ENCODE results near the gene PIKFYVE. TPM values are rescaled to one million over a fixed set of nuclear protein-coding genes. Genes with fewer than 3 reads are reported as not detected.

Gene PIKFYVE
- total and polyA plus RNA-seq, 4 donors, result 5.5 to 42.6 (median 19.4) TPM

DNA sequence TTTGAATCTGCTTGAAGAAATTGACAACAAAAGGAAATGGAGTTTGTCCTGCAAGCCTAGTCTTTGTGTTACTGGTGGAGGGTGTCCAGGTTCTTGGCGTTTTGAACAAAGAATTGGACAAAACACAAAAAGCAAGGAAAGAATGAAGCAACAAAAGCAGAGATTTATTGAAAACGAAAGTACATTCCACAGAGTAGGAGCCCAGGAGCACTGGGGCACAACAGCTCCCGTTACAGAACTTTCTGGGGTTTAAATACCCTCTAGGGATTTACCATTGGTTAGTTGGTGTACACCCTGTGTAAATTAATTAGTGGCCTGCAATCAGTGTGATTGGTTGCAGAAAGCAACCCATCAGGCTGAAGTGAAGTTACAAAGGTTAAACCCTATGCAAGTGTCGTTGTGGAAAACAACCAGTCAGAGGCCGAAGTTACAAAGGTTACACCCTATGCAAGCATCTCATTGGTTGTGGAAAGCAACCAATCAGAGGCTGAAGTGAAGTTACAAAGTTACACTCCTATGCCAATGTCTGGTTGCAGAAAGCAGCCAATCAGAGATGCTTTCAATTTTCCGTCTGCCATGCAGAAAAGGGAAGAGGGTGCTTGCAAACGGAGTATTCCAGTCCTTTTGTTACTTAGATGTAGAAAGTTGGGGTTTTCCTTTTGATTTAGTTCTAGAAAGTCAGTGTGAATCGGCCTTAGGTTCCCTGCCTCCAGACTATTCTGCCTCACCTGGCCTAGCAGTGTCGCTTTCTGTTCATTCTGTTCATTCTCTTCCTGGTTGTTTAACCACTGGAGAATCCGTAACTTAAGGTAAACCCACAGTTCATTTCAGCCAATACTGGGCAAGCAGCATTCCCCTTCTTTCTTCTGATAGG, 92.9 kb downstream of the PIKFYVE start:
- Histone ChIP-seq H3K27me3 (ENCODE audit: control insufficient read depth in 1 of 2, insufficient read depth in 2 of 2, low read length in 1 of 2) (no peaks in the 10 kb centered on the region), H3K4me3 (ENCODE audit: low read length in 2 of 2) (no peak overlapping the region), H3K4me1 (ENCODE audit: control insufficient read depth in 1 of 2, insufficient read depth in 2 of 2, low read length in 2 of 2) (no peaks in the 10 kb centered on the region), H3K9me3 (ENCODE audit: control insufficient read depth, low read length) (no peaks in the 10 kb centered on the region), H3K36me3 (ENCODE audit: control insufficient read depth in 1 of 2, insufficient read depth in 2 of 2, low read length in 1 of 2) (peaks cover 3 to 6% of the 10 kb centered on the region in 2 donors), H3K27ac (ENCODE audit: low read depth in 1 of 2, low read length in 2 of 2) (no peak overlapping the region)
- 70 to 72% methylated on average over 10 of the region's 10 CpGs for WGBS, 2 donors
- no peak for DNase-seq
- no peak for ATAC-seq (ENCODE audit: low FRiP score)
- intact Hi-C loops (cut with DNase I), result no loop called here

DNA sequence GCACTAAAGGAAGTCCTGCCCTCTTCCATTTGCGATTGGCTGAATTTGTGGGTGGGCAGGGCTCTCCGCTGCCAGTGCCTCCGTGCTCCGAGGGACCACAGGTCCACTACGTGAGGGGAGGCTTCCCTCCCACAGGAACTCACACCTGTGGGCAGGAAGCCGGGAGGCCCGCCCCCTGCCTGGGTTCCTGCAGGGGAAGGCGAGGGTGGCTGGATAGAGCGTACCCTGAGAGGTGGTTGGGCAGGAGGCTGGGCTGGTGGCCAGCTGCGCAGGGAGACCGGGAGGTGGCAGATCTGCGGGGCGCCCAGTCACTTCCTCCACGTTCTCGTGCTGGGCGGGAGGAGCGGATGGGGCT, 93.6 kb downstream of the PIKFYVE start:
- DNase-seq (peak in 1 of 2 donors; percentile 52), ATAC-seq (ENCODE audit: low FRiP score) (no peak)
- intact Hi-C loops (cut with DNase I), result no loop called here
- H3K27me3 ChIP-seq (ENCODE audit: control insufficient read depth in 1 of 2, insufficient read depth in 2 of 2, low read length in 1 of 2), result no peaks in the 10 kb centered on the region
- H3K4me3 ChIP-seq (ENCODE audit: low read length in 2 of 2), result no peak overlapping the region
- no peaks in the 10 kb centered on the region for H3K9me3 ChIP-seq (ENCODE audit: control insufficient read depth, low read length)
- WGBS, 2 donors, result 92 to 95% methylated on average over 17 of the region's 17 CpGs
- no peaks in the 10 kb centered on the region for H3K4me1 ChIP-seq (ENCODE audit: control insufficient read depth in 1 of 2, insufficient read depth in 2 of 2, low read length in 2 of 2)
- no peak overlapping the region for H3K27ac ChIP-seq (ENCODE audit: low read depth in 1 of 2, low read length in 2 of 2)
- H3K36me3 ChIP-seq (ENCODE audit: control insufficient read depth in 1 of 2, insufficient read depth in 2 of 2, low read length in 1 of 2), result peaks cover 3 to 6% of the 10 kb centered on the region in 2 donors

DNA sequence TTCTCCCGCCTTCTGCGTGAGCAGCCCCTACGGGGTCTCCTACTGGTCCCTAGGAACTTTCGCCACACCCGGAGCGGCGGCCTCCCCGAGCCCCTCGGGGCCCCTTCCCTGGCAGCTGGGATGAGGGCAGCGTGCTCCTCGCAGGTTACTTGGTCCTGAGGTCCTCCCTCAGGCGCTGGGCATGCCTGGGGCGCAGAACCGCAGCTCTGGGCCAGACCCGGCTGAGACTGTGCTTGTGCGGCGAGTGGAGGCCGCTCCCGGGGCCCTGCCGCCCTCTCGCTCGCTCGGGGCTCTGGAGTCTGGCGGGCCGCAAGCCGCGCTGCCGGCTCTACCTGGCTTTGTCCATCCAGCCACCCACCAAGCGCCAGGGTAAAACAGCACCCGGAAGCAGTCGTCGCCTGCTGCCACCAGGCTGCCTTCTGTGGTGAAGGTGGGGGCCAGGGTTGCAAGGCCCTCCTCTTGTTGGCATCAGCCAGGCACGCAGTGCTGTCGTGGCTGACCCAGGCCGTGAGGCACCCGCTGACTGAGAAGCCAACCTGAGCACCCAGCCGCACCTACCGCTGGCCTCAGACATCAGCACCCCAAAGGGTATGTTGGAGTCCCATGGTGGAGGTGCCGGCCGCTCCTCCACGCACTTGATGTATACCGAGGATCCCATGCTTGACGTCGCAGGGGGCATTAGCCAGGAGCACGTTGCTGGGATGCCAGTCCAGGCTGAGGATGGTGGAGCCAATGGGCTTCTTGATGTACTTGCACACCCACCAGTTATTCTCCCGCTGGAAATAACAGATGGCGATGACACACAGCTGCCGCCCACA, 94.4 kb downstream of the PIKFYVE start:
- Histone ChIP-seq H3K36me3 (ENCODE audit: control insufficient read depth in 1 of 2, insufficient read depth in 2 of 2, low read length in 1 of 2) (no peaks in the 10 kb centered on the region), H3K4me1 (ENCODE audit: control insufficient read depth in 1 of 2, insufficient read depth in 2 of 2, low read length in 2 of 2) (no peaks in the 10 kb centered on the region), H3K9me3 (ENCODE audit: control insufficient read depth, low read length) (no peaks in the 10 kb centered on the region), H3K27me3 (ENCODE audit: control insufficient read depth in 1 of 2, insufficient read depth in 2 of 2, low read length in 1 of 2) (no peaks in the 10 kb centered on the region), H3K27ac (ENCODE audit: low read depth in 1 of 2, low read length in 2 of 2) (no peak overlapping the region), H3K4me3 (ENCODE audit: low read length in 2 of 2) (no peak overlapping the region)
- intact Hi-C loops (cut with DNase I), result no loop called here
- ATAC-seq (ENCODE audit: low FRiP score), result peak; percentile 33
- 94% methylated on average over 48 of the region's 48 CpGs for WGBS, 2 donors
- DNase-seq, result peak in 1 of 2 donors; percentile 73

DNA sequence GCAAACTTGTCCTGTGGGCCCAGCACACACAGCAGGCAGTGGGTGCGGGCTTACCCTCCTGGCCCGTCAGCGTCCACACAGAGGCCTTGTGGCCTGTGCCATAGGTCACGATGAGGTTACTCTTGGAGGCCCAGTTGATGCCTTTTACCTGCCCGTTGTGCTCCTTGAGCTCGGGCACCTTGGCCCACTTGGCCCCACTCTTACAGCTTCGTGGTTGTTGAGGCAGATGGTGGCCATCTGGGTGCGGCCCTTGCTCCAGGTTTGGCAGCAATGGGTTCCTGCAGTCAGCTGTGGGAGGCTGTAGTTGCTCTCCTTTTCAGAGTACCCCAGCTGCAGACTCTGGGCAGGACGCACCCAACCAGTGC, 95.0 kb downstream of the PIKFYVE start:
- Histone ChIP-seq H3K36me3 (ENCODE audit: control insufficient read depth in 1 of 2, insufficient read depth in 2 of 2, low read length in 1 of 2) (no peaks in the 10 kb centered on the region), H3K4me3 (ENCODE audit: low read length in 2 of 2) (no peak overlapping the region), H3K9me3 (ENCODE audit: control insufficient read depth, low read length) (no peaks in the 10 kb centered on the region), H3K4me1 (ENCODE audit: control insufficient read depth in 1 of 2, insufficient read depth in 2 of 2, low read length in 2 of 2) (no peaks in the 10 kb centered on the region), H3K27me3 (ENCODE audit: control insufficient read depth in 1 of 2, insufficient read depth in 2 of 2, low read length in 1 of 2) (no peaks in the 10 kb centered on the region), H3K27ac (ENCODE audit: low read depth in 1 of 2, low read length in 2 of 2) (no peak overlapping the region)
- ATAC-seq (ENCODE audit: low FRiP score), result no peak
- DNase-seq, result no peak
- intact Hi-C loops (cut with DNase I), result no loop called here
- WGBS, 2 donors, result 96 to 98% methylated on average over 9 of the region's 9 CpGs

DNA sequence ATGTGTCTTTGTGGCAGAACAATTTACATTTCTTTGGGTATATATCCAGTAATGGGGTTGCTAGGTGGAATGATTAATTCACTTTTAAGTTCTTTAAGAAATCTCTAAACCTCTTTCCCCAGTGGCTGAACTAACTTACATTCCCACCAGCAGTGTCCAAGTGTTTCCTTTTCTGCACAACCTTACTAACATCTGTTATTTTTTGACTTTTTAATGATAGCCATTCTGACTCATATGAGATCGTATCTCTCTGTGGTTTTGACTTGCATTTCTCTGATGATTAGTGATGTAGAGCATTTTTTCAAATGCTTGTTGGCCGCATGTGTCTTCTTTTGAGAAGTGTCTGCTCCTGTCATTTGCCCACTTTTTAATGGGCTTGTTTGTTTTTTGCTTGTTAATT, 97.4 kb downstream of the PIKFYVE start:
- no peak for ATAC-seq (ENCODE audit: low FRiP score)
- H3K9me3 ChIP-seq (ENCODE audit: control insufficient read depth, low read length), result no peaks in the 10 kb centered on the region
- H3K36me3 ChIP-seq (ENCODE audit: control insufficient read depth in 1 of 2, insufficient read depth in 2 of 2, low read length in 1 of 2), result no peaks in the 10 kb centered on the region
- H3K4me1 ChIP-seq (ENCODE audit: control insufficient read depth in 1 of 2, insufficient read depth in 2 of 2, low read length in 2 of 2), result no peaks in the 10 kb centered on the region
- no peaks in the 10 kb centered on the region for H3K27me3 ChIP-seq (ENCODE audit: control insufficient read depth in 1 of 2, insufficient read depth in 2 of 2, low read length in 1 of 2)
- WGBS, 2 donors, result 65% methylated on average over 2 of the region's 2 CpGs
- intact Hi-C loops (cut with DNase I), result no loop called here
- no peak overlapping the region for H3K4me3 ChIP-seq (ENCODE audit: low read length in 2 of 2)
- DNase-seq, result no peak
- no peak overlapping the region for H3K27ac ChIP-seq (ENCODE audit: low read depth in 1 of 2, low read length in 2 of 2)

DNA sequence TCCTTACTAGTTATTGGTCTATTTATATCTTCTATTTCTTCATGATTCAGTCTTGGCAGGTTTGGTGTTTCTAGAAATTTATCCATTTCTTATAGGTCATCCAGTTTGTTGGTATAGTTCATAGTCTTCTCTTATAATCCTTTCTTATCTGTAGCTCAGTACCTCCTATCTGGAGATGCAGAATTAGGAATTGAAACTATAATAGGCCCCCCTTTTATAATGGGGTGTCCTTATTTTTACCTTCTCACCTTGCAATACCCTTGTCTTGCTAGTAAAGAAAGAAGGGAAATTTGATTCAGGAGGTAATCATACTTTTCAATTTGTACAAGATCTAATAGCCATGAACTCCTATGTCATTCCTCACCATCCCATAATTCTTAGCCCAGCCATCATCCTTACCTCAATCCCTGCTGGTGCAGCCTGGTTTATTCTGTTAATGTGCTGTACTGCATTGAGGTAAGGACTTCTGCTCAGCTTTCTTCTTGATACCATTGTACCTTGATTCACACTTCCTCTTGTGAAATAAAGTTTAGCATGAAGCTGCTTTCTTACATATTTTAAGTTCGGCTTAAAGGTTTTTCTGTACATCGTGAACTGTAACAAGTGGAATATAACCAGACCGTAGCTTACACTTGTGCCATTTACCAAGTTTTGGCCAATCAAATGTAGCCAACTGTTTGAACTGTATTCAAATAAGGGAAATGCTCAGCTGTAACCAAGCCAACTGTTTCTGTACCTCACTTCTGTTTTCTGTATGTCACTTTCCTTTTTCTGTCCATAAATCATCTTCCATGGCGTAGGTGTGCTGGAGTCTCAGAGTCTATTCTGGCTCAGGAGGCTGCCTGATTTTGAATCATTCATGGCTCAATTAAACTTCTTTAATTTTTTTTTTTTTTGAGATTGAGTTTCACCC, 100.4 kb downstream of the PIKFYVE start:
- 89% methylated on average over 4 of the region's 4 CpGs for WGBS, 2 donors
- DNase-seq, result no peak
- intact Hi-C loops (cut with DNase I), result no loop called here
- Histone ChIP-seq H3K27ac (ENCODE audit: low read depth in 1 of 2, low read length in 2 of 2) (no peak overlapping the region), H3K4me3 (ENCODE audit: low read length in 2 of 2) (no peak overlapping the region), H3K36me3 (ENCODE audit: control insufficient read depth in 1 of 2, insufficient read depth in 2 of 2, low read length in 1 of 2) (no peaks in the 10 kb centered on the region), H3K4me1 (ENCODE audit: control insufficient read depth in 1 of 2, insufficient read depth in 2 of 2, low read length in 2 of 2) (peaks cover 0 to 3% of the 10 kb centered on the region in 2 donors), H3K27me3 (ENCODE audit: control insufficient read depth in 1 of 2, insufficient read depth in 2 of 2, low read length in 1 of 2) (no peaks in the 10 kb centered on the region), H3K9me3 (ENCODE audit: control insufficient read depth, low read length) (no peaks in the 10 kb centered on the region)
- no peak for ATAC-seq (ENCODE audit: low FRiP score)

DNA sequence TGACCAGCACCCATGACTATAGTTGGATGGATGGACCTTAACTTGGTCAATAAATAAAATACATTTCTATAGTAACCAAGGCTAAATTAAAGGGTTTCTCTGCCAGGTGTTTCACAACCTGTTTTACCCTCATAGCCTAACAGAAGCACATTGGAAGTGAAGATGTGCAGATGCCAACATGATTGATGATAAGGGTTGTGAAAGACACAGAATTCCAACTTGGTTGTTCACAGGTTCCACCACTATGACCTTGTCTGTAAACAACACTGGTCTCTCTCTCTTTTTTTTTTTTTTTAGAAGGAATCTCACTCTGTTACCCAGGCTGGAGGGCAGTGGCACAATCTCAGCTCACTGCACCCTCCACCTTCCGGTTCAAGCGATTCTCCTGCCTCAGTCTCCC, 103.0 kb downstream of the PIKFYVE start:
- intact Hi-C loops (cut with DNase I), result no loop called here
- no peak for DNase-seq
- Histone ChIP-seq H3K27me3 (ENCODE audit: control insufficient read depth in 1 of 2, insufficient read depth in 2 of 2, low read length in 1 of 2) (no peaks in the 10 kb centered on the region), H3K4me1 (ENCODE audit: control insufficient read depth in 1 of 2, insufficient read depth in 2 of 2, low read length in 2 of 2) (peaks cover 0 to 3% of the 10 kb centered on the region in 2 donors), H3K27ac (ENCODE audit: low read depth in 1 of 2, low read length in 2 of 2) (no peak overlapping the region), H3K36me3 (ENCODE audit: control insufficient read depth in 1 of 2, insufficient read depth in 2 of 2, low read length in 1 of 2) (no peaks in the 10 kb centered on the region), H3K4me3 (ENCODE audit: low read length in 2 of 2) (no peak overlapping the region), H3K9me3 (ENCODE audit: control insufficient read depth, low read length) (no peaks in the 10 kb centered on the region)
- ATAC-seq (ENCODE audit: low FRiP score), result no peak
- 97% methylated on average over 2 of the region's 2 CpGs for WGBS, 2 donors

DNA sequence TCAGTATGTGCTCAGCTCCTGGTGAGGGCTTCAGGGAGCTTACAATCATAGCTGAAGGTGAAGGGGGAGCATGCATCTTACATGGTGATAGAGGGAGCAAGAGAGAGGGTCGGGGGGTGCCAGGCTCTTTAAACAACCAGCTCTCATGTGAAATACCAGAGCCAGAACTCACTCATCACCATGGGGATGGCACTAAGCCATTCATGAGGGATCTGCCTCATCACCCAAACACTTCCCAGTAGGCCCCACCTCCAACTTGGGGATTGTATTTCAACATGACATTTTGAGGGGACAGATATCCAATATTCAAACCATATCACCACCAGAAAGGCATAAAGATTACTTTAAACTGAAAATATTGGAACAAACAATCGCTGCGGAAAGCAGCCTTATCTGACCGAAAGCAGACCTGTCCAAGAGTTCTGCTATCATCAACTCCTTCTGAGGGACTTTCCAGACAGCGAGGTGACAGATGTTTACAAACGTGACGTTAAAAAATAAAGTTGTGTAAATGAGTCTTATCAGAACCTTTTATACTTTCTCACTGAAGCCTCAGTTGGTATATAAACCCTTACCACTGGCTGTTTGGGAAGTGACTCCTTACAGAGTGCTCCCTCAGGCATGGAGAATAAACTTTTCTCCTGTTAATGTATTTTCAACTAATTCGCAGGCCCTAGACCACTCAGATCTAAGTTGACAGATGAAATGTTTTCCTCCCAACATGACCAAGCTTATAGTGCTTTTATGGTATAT, 105.0 kb downstream of the PIKFYVE start:
- DNase-seq (no peak), ATAC-seq (ENCODE audit: low FRiP score) (no peak)
- intact Hi-C loops (cut with DNase I), result no loop called here
- Histone ChIP-seq H3K27ac (ENCODE audit: low read depth in 1 of 2, low read length in 2 of 2) (no peak overlapping the region), H3K4me1 (ENCODE audit: control insufficient read depth in 1 of 2, insufficient read depth in 2 of 2, low read length in 2 of 2) (peaks cover 0 to 3% of the 10 kb centered on the region in 2 donors), H3K9me3 (ENCODE audit: control insufficient read depth, low read length) (no peaks in the 10 kb centered on the region), H3K27me3 (ENCODE audit: control insufficient read depth in 1 of 2, insufficient read depth in 2 of 2, low read length in 1 of 2) (no peaks in the 10 kb centered on the region), H3K4me3 (ENCODE audit: low read length in 2 of 2) (no peak overlapping the region), H3K36me3 (ENCODE audit: control insufficient read depth in 1 of 2, insufficient read depth in 2 of 2, low read length in 1 of 2) (no peaks in the 10 kb centered on the region)
- 86 to 87% methylated on average over 8 of the region's 8 CpGs for WGBS, 2 donors
